HG03097 (cell line): Measurements from ENCODE around the gene GRID2IP.

Experiments
- ATAC-seq: cut with Tn5 transposase; IDR thresholded peaks from one replicate; pipeline ENCODE4 v1.9.1; 2021; ENCODE audit not compliant: unreplicated experiment, low FRiP score

Gene GRID2IP

DNA sequence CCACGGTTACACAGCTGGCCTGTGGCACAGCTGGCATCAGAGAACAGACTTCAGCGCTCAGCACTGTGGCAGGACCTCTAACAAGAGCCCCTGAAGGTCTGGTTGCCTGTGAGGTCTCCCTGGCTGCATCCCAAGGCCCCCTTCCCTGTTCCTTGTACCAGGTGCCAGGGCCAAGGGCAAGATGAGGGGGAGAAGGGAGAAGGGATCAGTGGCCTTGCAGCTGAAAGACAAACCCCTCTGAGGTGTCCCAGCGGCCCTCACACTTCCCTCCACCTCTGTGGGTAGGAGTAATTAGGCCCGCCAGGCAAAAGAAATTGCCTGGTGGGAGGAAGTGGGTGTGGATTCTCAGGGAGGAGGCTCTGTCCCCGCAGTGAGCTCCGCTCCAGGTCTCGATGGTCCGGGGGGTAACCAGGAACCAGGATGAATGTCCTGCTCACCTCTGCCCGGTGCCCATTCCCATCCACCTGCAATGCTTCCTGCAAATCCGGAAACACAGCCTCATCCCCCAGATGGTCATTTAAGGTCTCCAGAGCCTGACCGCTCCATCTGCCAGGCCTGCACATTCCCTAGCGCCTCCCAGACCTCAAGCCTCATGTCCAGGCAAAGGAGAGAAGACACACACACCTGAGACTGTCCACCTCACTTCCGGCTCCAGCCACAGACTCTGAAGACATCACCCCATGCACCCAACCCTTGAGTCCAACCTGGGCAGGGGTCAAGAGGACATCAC is 22.7 kb downstream of the GRID2IP start:
- no peak for ATAC-seq

DNA sequence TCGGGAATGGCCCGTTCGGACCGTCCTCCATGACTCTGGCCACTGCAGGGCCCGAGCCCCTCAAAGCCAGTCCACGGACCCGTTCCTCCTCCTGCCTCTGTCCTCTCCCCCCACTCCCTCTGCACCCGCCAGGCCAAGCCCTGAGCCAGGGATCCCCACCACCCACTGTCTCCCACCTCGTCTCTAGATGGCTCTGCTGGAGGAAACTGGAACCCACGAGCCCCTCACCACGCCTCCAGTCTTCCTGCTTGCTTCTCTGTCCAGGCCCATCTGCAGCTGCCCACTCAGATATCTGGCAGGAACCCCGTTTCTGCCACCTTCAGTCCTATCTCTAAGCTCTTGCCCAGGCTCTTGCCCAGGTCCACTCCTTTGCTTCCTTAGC is 24.3 kb downstream of the GRID2IP start:
- ATAC-seq = no peak

DNA sequence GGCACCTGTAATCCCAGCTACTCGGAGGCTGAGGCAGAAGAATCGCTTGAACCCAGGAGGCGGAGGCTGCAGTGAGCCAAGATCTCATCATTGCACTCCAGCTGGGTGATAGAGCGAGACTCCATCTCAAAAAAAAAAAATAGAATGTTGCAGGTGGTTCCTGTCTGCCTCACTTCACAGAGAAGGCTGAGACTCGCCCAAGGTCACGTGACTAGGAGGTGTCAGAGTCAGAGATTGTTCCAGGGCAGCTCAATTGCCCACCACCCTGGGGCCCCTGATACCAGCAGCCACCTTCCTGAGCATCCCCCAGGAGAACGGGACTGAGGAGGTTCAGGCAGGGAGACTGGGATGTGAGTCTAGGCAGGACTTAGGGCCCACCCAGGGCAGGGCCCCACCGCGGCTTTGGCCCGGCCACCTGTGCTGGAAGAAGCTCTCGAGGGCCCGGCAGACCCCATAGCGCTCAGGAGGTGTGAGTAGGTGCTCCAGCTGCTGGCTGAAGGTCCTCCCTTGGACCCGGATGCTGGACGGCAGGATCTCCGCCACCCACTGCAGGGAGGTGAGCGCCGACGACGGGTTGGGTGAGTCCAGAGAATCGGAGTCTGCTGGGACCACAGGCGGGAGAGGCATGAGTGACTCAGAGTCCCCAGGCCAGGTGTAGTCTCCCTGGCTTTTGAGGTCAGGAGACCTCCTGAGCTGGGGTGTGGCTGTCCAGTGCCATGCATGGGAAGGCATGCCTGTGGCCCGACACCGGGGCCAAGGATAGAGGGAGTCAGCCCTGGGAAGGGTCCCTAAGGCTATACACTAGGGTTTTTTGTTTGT is 30.9 kb downstream of the GRID2IP start:
- no peak for ATAC-seq

DNA sequence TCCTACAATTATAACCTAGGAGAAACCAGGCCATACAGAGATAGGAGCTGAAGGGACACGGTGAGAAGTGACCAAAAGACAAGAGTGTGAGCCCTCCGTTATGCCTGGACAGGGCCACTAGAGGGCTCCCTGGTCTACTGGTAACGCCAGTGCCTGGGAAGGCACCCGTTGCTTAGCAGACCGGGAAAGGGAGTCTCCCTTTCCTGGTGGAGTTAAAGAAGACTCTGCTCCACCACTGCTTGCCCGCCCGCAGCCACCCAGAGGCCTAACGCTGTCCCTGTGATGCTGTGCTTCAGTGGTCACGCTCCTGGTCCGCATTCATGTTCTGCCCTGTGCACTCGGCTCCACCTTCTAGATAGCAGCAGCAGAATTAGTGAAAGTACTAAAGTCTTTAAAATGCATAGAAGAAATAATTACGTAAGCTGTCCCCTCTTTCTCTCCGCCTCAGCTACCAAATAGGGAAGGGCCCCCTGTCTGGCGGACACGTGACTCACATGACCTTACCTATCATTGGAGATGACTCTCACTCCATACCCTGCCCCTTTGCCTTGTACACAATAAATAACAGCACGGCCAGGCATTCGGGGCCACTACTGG is 34.8 kb downstream of the GRID2IP start:
- ATAC-seq = no peak

DNA sequence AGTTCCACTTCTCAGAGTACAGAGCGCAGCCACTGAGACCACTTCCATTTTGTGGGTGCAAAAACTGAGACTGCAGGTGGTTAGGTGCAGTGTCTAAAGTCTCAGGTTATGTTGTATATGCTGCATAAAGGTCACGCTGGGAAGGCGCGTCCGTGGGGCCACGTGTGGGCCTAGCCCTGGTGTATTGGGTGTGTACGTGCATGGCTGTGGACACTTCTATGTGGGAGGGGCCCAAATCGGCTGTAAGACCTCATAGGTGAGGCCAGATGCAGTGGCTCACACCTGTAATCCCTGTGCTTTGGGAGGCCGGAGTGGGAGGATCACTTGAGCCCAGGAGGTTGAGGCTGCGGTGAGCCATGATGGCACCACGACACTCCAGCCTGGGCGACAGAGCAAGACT is 37.7 kb downstream of the GRID2IP start:
- ATAC-seq = no peak

DNA sequence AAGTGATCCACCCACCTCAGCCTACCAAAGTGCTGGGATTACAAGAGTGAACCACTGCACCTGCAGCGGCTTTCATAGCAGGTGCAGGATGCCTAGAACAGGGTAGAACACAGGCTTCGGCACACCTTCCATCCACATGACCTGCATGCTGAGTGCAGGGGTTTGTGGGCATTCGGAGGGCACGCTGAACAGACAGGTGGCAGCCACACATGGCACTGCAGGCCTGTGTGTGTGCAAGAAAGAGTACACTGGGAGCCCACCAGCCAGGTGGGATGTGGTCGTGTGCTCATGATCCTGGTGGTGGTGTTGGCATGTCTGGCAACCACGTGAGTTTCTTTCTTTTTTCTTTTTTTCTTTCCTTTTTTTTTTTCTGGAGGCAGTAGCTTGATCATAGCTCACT is 38.4 kb downstream of the GRID2IP start:
- no peak for ATAC-seq

DNA sequence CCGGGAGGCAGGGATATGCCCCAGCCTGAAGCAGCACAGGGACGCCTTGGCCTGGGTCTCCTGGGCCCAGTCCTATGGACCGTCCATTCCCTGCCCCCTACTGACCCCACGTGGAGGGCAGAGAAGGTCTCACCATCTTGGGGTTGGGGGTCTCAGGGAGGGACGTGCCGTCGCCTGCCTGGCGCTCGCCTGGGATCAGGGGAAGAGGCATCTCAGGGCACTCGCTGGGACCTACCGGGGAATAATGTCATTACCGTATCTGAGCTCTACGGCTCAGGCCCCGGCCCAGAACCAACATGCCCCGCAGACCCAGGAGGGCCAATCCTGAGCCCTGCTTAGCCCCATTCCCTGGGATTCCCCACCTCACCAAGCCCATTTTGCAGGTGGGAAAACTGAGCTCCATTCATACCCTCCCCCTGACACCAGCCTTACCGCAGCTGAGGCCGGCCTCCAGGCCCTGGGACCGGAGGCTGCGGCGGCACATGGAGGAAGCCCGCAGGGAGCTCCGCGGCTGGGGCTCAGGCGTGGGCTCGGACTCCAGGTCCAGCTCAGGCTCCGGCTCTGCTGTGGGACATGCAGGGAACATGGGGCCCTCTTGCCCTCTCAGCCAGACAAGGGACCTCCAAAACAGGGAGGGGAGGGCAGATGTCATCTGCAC is 40.7 kb downstream of the GRID2IP start:
- no peak for ATAC-seq

DNA sequence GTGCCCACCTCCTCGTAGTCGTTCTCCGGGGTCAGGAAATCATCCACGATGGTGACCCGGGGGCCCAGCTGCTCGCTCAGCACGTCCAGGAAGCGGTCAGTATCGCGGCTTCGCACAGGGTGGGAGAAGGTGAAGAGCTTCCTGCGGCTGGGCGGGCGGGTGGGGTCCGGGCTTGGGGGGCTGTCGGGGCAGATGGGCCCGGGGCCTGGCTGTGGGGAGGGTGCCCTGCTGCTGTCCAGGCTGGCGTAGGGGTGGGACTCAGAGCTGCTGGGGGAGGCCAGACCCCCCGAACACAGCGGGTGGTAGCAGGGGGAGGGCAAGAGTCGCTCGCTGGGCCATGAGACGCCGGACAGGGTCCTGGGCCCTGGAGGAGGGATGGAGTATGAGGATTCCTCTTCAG is 42.3 kb downstream of the GRID2IP start:
- no peak for ATAC-seq

DNA sequence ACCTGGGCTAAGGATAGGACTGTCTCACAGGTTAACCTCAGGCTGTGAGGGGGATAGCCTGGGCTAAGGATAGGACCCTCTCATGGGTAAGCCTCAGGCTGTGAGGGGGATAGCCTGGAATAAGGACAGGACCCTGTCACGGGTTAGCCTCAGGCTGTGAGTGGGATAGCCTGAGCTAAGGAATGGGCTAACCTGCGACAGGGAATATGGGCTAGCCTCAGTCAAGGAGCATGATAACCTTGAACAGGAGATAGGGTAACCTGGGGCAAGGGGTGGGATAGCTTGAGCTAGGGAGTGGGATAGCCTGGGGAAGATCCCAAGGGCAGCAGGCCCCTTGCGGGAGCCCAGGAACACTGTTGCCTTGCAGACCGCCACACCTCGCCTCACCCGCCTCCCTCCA is 42.7 kb downstream of the GRID2IP start:
- ATAC-seq = no peak

DNA sequence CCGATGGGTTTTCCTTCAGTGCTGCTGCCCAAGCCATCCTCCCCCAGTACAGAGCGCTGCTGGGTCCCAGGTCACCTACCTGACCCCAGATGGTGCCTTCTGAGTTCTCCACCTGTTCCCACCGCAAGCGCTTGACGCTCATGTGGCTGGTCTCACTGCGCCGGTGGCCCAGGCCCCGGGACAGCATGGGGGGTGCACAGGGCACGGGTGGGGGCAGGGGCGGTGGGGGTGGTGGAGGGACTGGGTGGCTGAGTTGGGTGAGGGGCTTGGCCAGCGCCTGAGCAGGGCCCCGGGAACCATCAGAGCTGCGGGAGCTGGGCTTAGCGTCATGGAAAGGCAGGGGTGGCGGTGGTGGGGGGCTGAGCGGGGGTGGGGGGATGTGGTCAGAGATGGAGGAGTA is 43.4 kb downstream of the GRID2IP start:
- ATAC-seq = no peak

DNA sequence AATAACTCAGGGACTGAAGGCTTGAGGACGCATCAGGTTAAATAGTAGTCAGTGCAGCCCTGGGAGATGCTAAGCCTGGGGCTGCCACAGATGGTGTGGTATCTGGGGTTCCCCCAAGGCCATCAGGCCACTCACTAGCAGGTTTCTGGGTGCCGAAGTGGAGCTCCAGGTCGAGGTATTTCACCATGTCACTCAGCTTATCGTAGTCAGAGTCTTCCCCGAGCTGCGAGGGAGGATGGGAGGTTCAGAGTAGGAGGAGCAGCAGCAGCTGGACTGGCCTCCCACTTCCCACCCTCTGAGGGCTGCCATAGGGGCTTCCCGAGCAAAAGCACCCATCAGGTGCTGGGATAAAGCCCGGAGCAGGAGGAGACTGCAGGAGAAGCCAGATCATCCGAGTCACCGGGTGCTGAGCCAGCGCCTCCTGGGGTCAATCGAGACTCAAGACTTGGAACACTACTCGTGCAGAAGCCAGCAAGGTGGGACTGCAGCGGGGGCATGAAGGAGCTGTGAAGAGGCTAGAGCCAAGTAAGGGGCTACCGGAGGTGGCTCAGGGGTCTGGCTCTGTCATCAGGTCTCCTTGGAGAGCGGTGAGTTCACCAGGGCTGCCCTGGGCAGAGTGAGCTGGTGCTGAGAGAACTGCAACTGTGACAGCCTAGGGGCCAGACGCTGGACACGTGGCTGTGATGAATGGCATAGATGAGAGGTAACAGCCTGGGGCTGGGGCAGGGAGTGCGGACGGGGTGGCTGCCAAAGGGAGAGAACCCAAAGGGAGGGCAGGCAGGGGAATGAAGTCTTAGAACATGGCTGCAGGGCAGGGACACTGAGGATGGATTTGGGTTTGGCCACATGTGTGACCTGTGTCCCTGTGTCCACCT is 45.3 kb downstream of the GRID2IP start:
- ATAC-seq = no peak

DNA sequence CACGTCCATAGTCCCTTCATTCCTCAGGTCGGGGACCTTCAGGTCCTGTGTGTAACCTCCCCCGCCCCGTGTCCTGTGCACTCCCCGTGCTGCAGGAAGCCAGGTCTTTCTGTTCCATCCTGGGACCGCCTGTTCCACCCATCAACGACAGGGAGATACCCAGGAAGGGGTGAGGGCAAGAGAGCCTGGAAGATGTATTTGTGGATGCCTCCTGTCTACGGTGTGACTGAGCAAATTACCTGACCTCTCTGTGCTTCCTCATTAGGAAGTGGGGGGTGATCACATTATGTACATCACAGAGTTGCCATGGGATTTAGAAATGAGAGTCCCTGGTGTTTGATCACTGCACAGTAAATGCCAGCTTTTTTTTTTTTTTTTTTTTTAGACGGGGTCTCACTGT is 46.3 kb downstream of the GRID2IP start:
- ATAC-seq = no peak

DNA sequence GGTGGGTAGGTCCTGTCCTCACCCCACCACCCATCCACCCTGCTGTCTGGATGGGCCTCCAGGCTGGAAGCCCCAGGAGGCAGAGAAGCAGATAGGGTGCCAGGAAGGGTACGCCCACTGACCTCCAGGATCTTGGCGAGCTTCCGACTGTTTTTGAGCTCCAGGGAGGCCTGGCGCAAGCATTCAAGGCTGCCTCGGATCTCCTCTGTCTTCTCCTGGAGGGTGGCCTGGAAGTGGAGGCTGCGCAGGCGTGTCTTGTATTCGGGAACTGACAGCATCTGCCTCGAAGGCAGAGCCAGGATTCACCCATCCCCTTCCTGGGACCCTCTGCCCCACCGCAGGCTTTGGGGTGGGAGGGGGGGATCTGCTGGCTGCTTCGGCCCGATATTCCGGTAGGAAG is 48.4 kb downstream of the GRID2IP start:
- ATAC-seq = no peak

DNA sequence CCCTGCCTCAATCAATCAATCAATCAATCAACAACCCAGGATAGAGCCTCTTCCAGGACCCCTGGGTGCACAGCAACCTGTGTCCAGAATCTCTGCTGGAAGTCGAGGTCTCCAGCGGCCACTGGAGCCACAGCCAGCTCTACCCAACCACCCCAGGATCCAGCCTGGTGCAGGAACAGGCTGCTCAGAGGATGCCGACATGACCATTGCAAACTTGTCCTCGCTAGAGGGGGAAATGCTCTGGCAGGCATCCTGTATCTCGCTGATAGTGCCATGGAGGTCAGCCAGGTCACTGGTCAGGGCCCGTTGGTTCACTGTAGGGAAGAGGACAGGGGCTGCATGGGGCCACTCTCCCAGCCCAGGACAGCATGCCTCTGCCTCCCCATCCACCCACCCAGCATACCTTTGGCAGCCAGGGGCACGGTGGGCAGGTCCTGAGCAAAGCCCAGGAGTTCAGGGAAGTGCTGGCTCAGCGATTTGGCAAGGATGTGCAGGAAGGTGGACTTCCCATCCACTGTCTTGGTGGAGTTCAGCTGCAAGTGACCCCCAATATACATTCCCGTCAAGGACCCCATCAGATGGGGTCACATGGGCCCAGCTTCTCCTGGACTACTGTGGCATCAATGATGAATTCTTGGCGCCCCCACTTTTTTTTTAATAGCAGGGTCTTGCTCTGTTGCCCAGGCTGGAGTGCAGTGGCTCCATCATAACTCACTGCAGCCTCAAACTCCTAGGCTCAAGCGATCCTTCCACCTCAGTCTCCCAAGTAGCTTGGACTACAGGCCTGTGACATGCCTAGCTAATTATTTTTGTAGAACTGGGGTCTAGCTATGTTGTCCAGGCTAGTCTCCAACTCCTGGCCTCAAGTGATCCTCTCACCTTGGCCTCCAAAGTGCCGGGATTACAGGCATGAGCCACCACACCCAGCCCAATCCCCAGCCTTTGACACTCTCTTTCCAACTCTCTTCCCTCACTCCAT is 49.4 kb downstream of the GRID2IP start:
- no peak for ATAC-seq

DNA sequence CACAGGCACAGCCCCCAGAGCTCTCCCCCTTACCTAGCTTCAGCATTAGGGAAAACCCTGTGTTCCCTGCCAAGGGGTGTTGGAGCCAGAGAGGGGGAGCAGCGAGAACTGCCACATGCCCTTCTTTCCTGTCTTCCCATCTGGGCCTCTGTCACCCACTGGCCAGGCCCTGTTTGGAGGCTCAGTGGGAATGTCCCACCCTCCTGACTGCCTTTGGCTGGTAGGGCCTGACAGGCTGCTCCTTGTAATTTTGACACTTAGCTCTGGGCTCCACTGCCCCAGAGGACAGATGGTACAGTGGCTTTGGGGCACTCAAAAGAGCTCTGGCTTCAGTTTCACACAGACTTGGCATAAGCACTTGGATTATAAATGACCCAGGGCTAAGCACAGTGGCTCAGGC is 50.6 kb downstream of the GRID2IP start:
- no peak for ATAC-seq

DNA sequence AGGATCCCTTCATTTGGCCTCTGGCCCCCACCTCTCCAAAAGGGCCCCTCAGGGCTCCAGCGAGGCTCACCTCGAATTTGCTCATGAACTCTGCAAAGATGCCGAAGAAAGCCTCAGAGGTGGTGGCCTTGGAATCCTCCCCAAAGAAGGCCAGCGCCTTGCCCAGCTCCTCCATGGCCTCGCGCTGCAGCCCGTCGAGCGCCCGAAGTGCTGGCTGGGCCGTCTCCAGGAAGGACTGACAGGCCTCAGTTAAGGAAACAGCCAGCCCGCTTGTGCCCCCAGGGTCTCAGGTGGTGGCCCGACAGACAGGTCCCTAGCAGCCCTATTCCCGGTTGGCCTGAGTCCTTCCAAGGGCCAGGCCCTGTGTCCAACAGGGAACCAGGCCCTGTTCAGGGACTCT is 53.3 kb downstream of the GRID2IP start:
- ATAC-seq = no peak

DNA sequence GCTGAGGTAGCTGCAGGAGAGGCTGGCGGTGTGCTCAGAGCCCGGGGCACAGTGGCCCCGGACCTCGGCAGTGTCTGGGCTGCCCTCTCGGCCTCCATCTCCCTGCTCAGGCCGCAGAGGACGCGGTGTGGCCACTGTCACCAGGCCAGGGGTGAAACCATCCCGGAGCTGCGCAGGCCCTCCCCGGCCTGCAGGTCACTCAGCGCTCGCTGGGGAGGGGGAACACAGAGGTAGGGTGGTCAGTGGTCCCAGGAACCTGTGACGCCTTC is 53.7 kb downstream of the GRID2IP start:
- no peak for ATAC-seq

DNA sequence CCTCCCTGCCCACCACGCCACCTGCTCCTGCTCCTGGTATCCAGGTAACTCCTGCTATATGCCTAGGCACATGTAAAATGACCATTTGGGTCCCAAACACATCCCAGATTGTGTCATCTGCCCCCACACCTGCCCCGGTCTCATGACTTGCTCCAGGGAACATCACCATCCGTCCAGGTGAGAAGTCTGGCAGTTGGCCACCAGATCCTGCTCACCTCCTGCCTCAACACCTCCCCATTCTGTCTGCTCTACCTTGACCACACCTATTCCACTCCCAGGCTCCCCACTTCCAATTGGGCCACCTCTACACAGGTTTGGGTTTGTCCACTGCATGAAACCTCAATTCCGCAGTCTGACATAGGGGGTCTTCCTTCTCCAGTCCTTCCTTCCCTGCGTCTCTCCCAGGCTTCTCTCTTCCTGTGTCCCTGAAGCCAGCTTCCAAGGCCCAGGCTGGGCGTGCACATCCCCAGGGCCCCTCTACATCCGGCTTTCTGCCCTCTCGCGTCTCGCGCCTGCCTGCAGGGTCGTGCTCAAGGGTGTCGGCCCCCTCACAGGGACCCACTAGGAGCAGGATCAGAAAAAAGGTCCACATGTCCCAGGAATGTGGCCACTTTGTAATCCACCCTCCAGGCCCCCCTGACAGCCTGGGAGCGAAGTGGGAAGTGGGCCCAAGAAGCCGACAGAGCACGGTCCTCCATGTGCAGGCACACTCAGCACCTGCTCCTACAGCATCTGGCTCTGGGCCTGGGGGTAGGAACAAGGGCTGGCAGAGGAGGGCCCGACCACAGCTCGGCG is 54.2 kb downstream of the GRID2IP start:
- no peak for ATAC-seq
